HCT116 (cell line): Measurements from ENCODE around the gene OXCT1.

Experiments
- CTCF ChIP-seq, 3 experiments: fragments of 200-600 bp in 1 of 3; sonication (generic) in 1 of 3; IDR thresholded peaks in 2 of 3; conservative IDR thresholded peaks in 1 of 3; 2 replicates each; pipeline ENCODE4 v1.5.1; 2012 to 2017; ENCODE audit warnings: low read depth in 2 of 3, low read length in 2 of 3, antibody characterized with exemption in 1 of 3, borderline replicate concordance in 1 of 3, control low read depth in 1 of 3, mild to moderate bottlenecking in 1 of 3, mixed read lengths in 1 of 3, mixed run types in 1 of 3, moderate library complexity in 1 of 3; ENCODE audit not compliant: insufficient read depth in 1 of 3
- EZH2 ChIP-seq: fragments of 200-600 bp; sonication (generic); IDR thresholded peaks from 2 replicates; pipeline ENCODE4 v1.6.1; 2017; ENCODE audit warnings: antibody characterized with exemption, mixed run types
- POLR2AphosphoS5 ChIP-seq: IDR thresholded peaks from 2 replicates; pipeline ENCODE4 v1.6.1; 2011; ENCODE audit warnings: mild to moderate bottlenecking, low read depth, low read length, moderate library complexity

- TF ChIP-seq EZH2 (no peak), CTCF (IDR thresholded peaks at IDR 0.05 in 2 of 3, conservative IDR thresholded peaks at IDR 0.05 in 1 of 3; ENCODE audit: borderline replicate concordance in 1 of 3, insufficient read depth in 1 of 3, low read depth in 2 of 3, low read length in 2 of 3) (no peak), POLR2AphosphoS5 (no peak)
These were observed 33.2 kb upstream of the OXCT1 start for GRCh38 chr5:41903382-41903891.
